Measurements from ENCODE around the gene ADAMTSL5.
"Not testable (repeated sequence)": the region's sequence is repeated elsewhere in the genome, so short reads cannot be mapped to it uniquely, and the experiment has no call there.

ADAMTSL5 gene

DNA sequence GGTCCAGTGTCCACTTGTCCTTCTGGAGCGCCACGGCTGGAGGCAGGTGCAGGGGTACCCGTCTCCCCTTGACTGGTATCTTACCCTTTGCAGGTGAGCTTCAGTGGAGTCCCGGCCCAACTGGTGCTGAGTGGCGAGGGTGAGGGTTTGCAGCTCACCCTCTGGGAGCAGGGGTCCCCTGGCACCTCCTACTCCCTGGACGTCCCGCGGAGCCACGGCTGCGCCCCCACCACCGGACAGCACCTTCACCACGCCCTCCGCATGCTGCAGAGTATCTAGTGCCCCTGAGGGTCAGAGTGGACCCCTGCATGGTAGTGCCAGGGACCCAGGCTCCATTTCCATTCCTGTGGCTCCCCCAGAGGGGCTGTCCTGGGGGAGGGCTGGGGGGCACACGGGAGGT is 22.2 kb upstream of the ADAMTSL5 start:
- DNase-seq (ENCODE audit: low read depth), result no peak
- TF ChIP-seq, protein P1, sequence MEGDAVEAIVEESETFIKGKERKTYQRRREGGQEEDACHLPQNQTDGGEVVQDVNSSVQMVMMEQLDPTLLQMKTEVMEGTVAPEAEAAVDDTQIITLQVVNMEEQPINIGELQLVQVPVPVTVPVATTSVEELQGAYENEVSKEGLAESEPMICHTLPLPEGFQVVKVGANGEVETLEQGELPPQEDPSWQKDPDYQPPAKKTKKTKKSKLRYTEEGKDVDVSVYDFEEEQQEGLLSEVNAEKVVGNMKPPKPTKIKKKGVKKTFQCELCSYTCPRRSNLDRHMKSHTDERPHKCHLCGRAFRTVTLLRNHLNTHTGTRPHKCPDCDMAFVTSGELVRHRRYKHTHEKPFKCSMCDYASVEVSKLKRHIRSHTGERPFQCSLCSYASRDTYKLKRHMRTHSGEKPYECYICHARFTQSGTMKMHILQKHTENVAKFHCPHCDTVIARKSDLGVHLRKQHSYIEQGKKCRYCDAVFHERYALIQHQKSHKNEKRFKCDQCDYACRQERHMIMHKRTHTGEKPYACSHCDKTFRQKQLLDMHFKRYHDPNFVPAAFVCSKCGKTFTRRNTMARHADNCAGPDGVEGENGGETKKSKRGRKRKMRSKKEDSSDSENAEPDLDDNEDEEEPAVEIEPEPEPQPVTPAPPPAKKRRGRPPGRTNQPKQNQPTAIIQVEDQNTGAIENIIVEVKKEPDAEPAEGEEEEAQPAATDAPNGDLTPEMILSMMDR (IDR thresholded peaks at IDR 0.05; ENCODE audit: low read depth, low read length, missing control alignments), result no peak
- no peak overlapping the region for H3K4me3 ChIP-seq (ENCODE audit: low read depth, low read length)

DNA sequence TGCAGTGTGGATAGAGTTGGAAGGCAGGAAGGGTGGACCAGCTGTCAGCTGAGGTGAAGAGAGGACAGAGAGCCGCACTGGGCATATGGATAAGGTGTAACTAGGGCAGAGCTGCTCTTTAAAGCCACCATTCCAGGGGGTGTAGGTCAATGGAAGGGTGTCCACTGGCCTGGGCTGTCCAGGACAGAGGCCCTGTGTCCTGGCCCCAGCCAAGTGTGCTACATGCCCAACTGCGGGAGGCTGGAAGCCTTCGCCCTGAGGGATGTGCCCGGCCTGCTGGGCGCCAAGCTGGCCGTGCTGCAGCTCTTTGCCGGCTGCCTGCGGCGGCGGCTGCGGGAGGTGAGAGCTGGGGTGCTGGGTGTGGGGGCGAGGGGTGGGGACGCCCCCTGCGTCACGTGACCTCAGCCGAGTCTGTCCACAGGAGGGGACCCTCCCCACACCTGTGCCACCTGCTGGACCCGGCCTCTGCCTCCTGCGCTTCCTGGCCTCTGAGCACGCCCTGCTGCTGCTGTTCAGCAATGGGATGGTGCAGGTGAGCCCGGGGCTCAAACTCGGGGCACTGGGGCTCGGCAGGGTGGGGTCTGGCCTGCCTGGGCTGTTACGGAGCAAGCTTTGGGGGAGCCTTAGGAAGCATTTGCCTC is 20.8 kb upstream of the ADAMTSL5 start:
- DNase-seq (ENCODE audit: low read depth), result no peak
- TF ChIP-seq, protein P1 (IDR thresholded peaks at IDR 0.05; ENCODE audit: low read depth, low read length, missing control alignments), result no peak
- H3K4me3 ChIP-seq (ENCODE audit: low read depth, low read length), result no peak overlapping the region

DNA sequence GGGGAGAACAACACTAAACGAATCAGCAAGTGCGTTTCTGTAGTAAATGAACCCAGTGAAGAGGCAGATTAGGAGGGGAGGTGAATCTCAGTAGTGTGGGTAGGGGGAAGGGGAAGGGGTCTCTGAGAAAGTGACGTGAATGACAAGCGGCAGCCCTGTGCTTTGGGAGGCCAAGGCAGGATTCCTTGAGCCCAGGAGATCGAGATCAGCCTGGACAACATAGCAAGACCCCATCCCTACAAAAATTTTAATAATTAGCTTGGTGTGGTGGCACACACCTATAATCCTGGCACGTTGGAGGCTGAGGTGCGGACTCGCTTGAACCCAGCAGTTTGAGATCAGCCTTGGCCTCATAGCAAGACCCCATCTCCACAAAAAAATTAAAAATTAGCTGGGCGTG is 19.2 kb upstream of the ADAMTSL5 start:
- no peak for DNase-seq (ENCODE audit: low read depth)
- TF ChIP-seq, protein P1 (IDR thresholded peaks at IDR 0.05; ENCODE audit: low read depth, low read length, missing control alignments), result no peak
- H3K4me3 ChIP-seq (ENCODE audit: low read depth, low read length), result no peak overlapping the region

DNA sequence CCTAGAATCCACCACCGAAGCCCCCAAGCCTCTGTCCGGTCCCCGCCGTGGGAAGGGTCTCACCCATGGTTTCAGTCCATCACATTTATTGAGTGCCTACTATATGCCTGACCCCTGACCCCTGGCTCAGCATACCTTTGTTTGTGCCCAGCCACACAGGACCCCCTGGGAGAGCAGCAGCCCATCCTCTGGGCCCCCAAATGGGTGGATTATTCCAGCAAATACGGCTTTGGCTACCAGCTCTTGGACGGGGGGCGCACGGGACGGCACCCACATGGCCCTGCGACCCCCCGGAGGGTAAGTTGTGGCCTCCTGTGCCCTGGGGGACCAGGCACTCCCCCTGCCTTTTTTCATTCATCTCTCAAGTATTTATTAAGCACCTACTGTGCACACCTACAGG is 18.8 kb upstream of the ADAMTSL5 start:
- no peak for DNase-seq (ENCODE audit: low read depth)
- H3K4me3 ChIP-seq (ENCODE audit: low read depth, low read length), result no peak overlapping the region
- TF ChIP-seq, protein P1 (IDR thresholded peaks at IDR 0.05; ENCODE audit: low read depth, low read length, missing control alignments), result no peak

DNA sequence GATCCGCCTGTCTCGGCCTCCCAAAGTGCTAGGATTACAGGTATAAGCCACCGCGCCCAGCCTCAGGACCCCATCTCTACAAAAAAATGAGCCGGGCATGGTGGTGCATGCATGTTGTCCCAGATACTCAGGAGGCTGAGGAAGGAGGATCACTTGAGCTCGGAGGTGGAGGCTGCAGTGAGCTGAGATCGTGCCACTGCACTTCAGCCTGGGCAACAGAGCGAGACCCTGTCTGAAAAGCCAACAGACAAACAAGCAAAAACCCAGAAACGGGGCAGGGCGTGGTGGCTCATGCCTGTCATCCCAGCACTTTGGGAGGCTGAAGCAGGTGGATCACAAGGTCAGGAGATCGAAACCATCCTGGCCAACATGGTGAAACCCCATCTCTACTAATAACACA is 18.0 kb upstream of the ADAMTSL5 start:
- H3K4me3 ChIP-seq (ENCODE audit: low read depth, low read length); DNase-seq (ENCODE audit: low read depth): not testable (repeated sequence)

DNA sequence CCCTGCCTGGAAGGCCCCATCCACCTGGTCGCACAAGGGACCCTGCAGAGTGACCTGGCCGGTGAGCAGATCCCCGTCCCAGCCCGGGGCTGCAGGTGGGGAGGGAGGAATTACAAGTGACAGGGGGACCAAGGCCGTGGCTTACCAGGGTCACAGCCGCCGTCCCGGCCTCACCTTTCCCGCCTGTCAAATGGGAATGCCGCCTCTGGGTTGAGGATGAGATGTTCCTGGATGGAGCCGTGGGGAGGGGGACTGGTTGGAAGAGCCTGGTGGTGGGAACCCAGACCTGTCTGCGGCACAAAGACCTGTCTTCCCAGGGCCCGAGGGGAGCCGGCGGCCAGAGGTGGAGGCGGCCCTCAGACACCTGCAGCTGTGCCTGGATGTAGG is 16.6 kb upstream of the ADAMTSL5 start:
- TF ChIP-seq, protein P1 (IDR thresholded peaks at IDR 0.05; ENCODE audit: low read depth, low read length, missing control alignments), result no peak
- no peak for DNase-seq (ENCODE audit: low read depth)
- H3K4me3 ChIP-seq (ENCODE audit: low read depth, low read length), result no peak overlapping the region

DNA sequence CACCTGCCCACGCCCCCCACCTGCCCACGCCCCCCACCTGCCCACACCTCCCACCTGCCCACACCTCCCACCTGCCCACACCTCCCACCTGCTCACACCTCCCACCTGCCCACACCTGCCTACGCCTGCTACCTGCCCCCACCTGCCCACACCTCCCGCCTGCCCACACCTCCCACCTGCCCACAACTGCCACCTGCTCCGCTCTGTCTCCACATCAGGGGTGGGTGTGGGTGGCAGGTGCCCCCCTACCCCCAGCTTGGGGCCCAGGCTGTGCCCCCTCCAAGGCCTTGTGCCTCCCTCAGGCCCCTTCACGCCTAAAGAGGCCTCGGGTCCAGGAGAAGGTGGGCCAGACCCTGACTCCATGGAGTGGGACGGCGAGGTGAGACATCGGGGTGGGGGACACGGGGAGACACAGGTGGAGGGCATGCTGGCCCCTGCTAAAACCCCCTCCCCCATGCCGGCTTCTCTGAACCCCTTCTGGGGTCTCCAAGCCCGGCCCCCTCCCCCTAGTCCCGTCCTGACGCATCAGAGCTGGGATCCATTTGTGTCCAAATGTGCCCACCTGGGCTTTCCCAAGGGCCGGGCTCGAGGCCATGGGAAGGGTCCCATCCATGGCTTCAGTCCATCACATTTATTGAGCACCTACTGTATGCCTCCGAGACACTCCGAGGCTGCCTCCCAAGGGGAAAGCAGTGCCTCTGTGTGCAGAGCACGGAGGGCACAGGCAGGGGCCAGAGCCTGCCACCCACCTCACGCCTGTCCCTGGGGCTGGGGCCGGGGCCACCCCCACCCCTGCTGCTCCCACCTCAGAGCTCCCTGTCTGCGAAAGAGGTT is 16.0 kb upstream of the ADAMTSL5 start:
- TF ChIP-seq, protein P1 (IDR thresholded peaks at IDR 0.05; ENCODE audit: low read depth, low read length, missing control alignments), result no peak
- H3K4me3 ChIP-seq (ENCODE audit: low read depth, low read length), result no peak overlapping the region
- no peak for DNase-seq (ENCODE audit: low read depth)

Data from GM12864 (cell line).